GM23338 (cell line): ENCODE data around the gene MICAL3. TPM values are rescaled to one million over a fixed set of nuclear protein-coding genes. Genes with fewer than 3 reads are reported as not detected.

Experiments
- ATAC-seq: fragments of 200-7000 bp; cut with Tn5 transposase; 3 replicates; pipeline ENCODE4 v1.9.1; 2020
- DNase-seq: peaks from one replicate; pipeline ENCODE4 v3.0.0-alpha.2; 2015; ENCODE audit warnings: low spot score
- H2AFZ ChIP-seq: fragments of 200-600 bp; sonication (generic); 2 replicates; pipeline ENCODE4 v1.8.0; 2016; ENCODE audit warnings: antibody characterized with exemption, mild to moderate bottlenecking, moderate library complexity
- H3F3A ChIP-seq: fragments of 200-600 bp; sonication (generic); replicated peaks from 2 replicates; pipeline ENCODE4 v1.8.0; 2017; ENCODE audit warnings: antibody characterized with exemption, mixed run types, low read depth
- H3K27ac ChIP-seq: fragments of 200-600 bp; sonication (generic); 2 replicates; pipeline ENCODE4 v1.6.1; 2016; ENCODE audit warnings: low read depth
- H3K27me3 ChIP-seq: fragments of 200-600 bp; sonication (generic); 2 replicates; pipeline ENCODE4 v1.8.0; 2016; ENCODE audit warnings: mild to moderate bottlenecking, mixed run types, moderate library complexity; ENCODE audit not compliant: insufficient read depth
- H3K36me3 ChIP-seq: fragments of 200-600 bp; sonication (generic); 2 replicates; pipeline ENCODE4 v1.8.0; 2016; ENCODE audit warnings: mild to moderate bottlenecking; ENCODE audit not compliant: insufficient read depth
- H3K4me1 ChIP-seq: fragments of 200-600 bp; sonication (generic); 2 replicates; pipeline ENCODE4 v1.8.0; 2016; ENCODE audit warnings: mild to moderate bottlenecking, moderate library complexity; ENCODE audit not compliant: insufficient read depth
- H3K4me2 ChIP-seq: fragments of 200-600 bp; sonication (generic); 2 replicates; pipeline ENCODE4 v1.7.1; 2017; ENCODE audit warnings: mixed run types
- H3K4me3 ChIP-seq: fragments of 200-600 bp; sonication (generic); 2 replicates; pipeline ENCODE4 v1.6.1; 2016; ENCODE audit warnings: mixed run types
- H3K79me2 ChIP-seq: fragments of 200-600 bp; sonication (generic); replicated peaks from 2 replicates; pipeline ENCODE4 v1.8.0; 2017; ENCODE audit warnings: mild to moderate bottlenecking; ENCODE audit not compliant: insufficient read depth
- H3K9me2 ChIP-seq: fragments of 200-600 bp; sonication (generic); 2 replicates; pipeline ENCODE4 v1.8.0; 2017; ENCODE audit not compliant: insufficient read depth
- H4K20me1 ChIP-seq: fragments of 200-600 bp; sonication (generic); replicated peaks from 2 replicates; pipeline ENCODE4 v1.8.0; 2017; ENCODE audit warnings: mild to moderate bottlenecking; ENCODE audit not compliant: insufficient read depth
- H3K27ac Mint-ChIP-seq: 2 replicates; pipeline ENCODE4 v1.8.0; 2020; ENCODE audit warnings: inconsistent platforms, mild to moderate bottlenecking, moderate library complexity, mixed read lengths
- H3K27me3 Mint-ChIP-seq: 3 replicates; pipeline ENCODE4 v1.8.0; 2022; ENCODE audit warnings: low read depth, mild to moderate bottlenecking, moderate library complexity, mixed read lengths, inconsistent platforms; ENCODE audit not compliant: insufficient read depth, poor library complexity
- H3K36me3 Mint-ChIP-seq: 3 replicates; pipeline ENCODE4 v1.8.0; 2021; ENCODE audit warnings: low read depth, mild to moderate bottlenecking, inconsistent platforms, moderate library complexity, mixed read lengths
- H3K4me1 Mint-ChIP-seq: 3 replicates; pipeline ENCODE4 v1.8.0; 2020; ENCODE audit warnings: mild to moderate bottlenecking, inconsistent platforms, mixed read lengths
- H3K4me3 Mint-ChIP-seq: 3 replicates; pipeline ENCODE4 v1.8.0; 2021; ENCODE audit warnings: moderate library complexity, mild to moderate bottlenecking, inconsistent platforms, mixed read lengths
- H3K9me3 Mint-ChIP-seq: 3 replicates; pipeline ENCODE4 v1.8.0; 2020; ENCODE audit warnings: moderate library complexity, mild to moderate bottlenecking, inconsistent platforms, mixed read lengths
- CREB1 ChIP-seq: fragments of 250-450 bp; sonication (Bioruptor Pico); IDR thresholded peaks from 2 replicates; pipeline ENCODE4 v1.5.0; 2020; ENCODE audit warnings: low read depth, mild to moderate bottlenecking, moderate library complexity
- CTCF ChIP-seq, 2 experiments: fragments of 200-600 bp in 1 of 2; sonication (generic) in 1 of 2; conservative IDR thresholded peaks; 2 replicates each; pipeline versions ENCODE4 v1.5.1 to v1.6.1; 2016 to 2017; ENCODE audit warnings: antibody characterized with exemption in 2 of 2, low read depth in 2 of 2, mild to moderate bottlenecking in 2 of 2, moderate library complexity in 1 of 2
- ETS1 ChIP-seq: IDR thresholded peaks from 2 replicates; pipeline ENCODE4 v1.6.1; 2016; ENCODE audit warnings: antibody characterized with exemption
- EZH2 ChIP-seq: fragments of 200-600 bp; sonication (generic); IDR thresholded peaks from one replicate; pipeline ENCODE4 v1.8.0; 2017; ENCODE audit warnings: antibody characterized with exemption, mild to moderate bottlenecking, low read depth; ENCODE audit not compliant: unreplicated experiment
- EZH2phosphoT487 ChIP-seq: fragments of 200-600 bp; sonication (generic); IDR thresholded peaks from one replicate; pipeline ENCODE4 v1.8.1; 2018; ENCODE audit warnings: antibody characterized with exemption; ENCODE audit not compliant: unreplicated experiment
- JUNB ChIP-seq: IDR thresholded peaks from one replicate; pipeline ENCODE4 v1.6.1; 2016; ENCODE audit warnings: antibody characterized with exemption; ENCODE audit not compliant: unreplicated experiment
- NANOG ChIP-seq: IDR thresholded peaks from 2 replicates; pipeline ENCODE4 v1.6.1; 2016; ENCODE audit warnings: antibody characterized with exemption, borderline replicate concordance
- POLR2AphosphoS5 ChIP-seq: IDR thresholded peaks from 2 replicates; pipeline ENCODE4 v1.6.1; 2016; ENCODE audit warnings: antibody characterized with exemption, low read depth
- REST ChIP-seq: IDR thresholded peaks from one replicate; pipeline ENCODE4 v1.6.1; 2018; ENCODE audit warnings: antibody characterized with exemption; ENCODE audit not compliant: unreplicated experiment
- STAT1 ChIP-seq: IDR thresholded peaks from one replicate; pipeline ENCODE4 v1.6.1; 2016; ENCODE audit warnings: antibody characterized with exemption; ENCODE audit not compliant: unreplicated experiment
- ZNF114 ChIP-seq: fragments of 250-450 bp; sonication (Bioruptor Pico); IDR thresholded peaks from 2 replicates; pipeline ENCODE4 v1.5.0; 2020; ENCODE audit warnings: mild to moderate bottlenecking, moderate library complexity
- ZNF331 ChIP-seq: fragments of 250-450 bp; sonication (Bioruptor Pico); IDR thresholded peaks from 2 replicates; pipeline ENCODE4 v1.5.0; 2020; ENCODE audit warnings: low read depth, mild to moderate bottlenecking, moderate library complexity
- ZNF462 ChIP-seq: fragments of 250-450 bp; sonication (Bioruptor Pico); IDR thresholded peaks from 2 replicates; pipeline ENCODE4 v1.5.0; 2020; ENCODE audit warnings: mild to moderate bottlenecking, moderate library complexity
- polyA plus RNA-seq: library from polyadenylated mRNA; unstranded; fragments of >200 nt; fragmentation: Nextera tagmentation; extraction: Ambion mirVana; gene quantifications from 2 replicates; pipeline ENCODE4 v1.2.1, GENCODE V29; 2016
- total RNA-seq: library from RNA; depleted of rRNA; stranded (reverse); fragments of >200 nt; shearing (Covaris generic); gene quantifications from 2 replicates; pipeline ENCODE4 v1.2.3, GENCODE V29; 2014

Gene MICAL3
- total and polyA plus RNA-seq, 2 experiments from 2014 or later = 10.1 to 33.9 TPM

GRCh38 chr22:18021431-18021830 lies 2.9 kb downstream of the MICAL3 start:
- no peak for ATAC-seq
- Histone ChIP-seq H3K27ac (no peak overlapping the region), H3K4me1 (peaks cover 7% of the 10 kb centered on the region; the same call in 1 of the 2 replicates), H3K36me3 (no peaks in the 10 kb centered on the region), H3F3A (0 out of 2 replicates have a peak, but pooled peaks cover 3% of the 10 kb centered on the region), H2AFZ (no peak overlapping the region), H3K79me2 (no peaks in the 10 kb centered on the region), H3K4me3 (no peak overlapping the region), H4K20me1 (peaks cover 7% of the 10 kb centered on the region; the same call in 1 of the 2 replicates), H3K9me2 (no peaks in the 10 kb centered on the region), H3K4me2 (no peak overlapping the region), H3K27me3 (peaks cover 38% of the 10 kb centered on the region)
- peaks cover 17% of the 10 kb centered on the region for H3K4me1 Mint-ChIP-seq
- no peak overlapping the region for H3K27ac Mint-ChIP-seq
- H3K4me3 Mint-ChIP-seq = no peak overlapping the region
- H3K9me3 Mint-ChIP-seq = 0 out of 3 replicates have a peak, but pooled peaks cover 2% of the 10 kb centered on the region
- H3K27me3 Mint-ChIP-seq = peaks cover 30% of the 10 kb centered on the region
- H3K36me3 Mint-ChIP-seq = no peaks in the 10 kb centered on the region
- TF ChIP-seq ZNF331 (CRISPR knock-in tag) (no peak), POLR2AphosphoS5 (no peak), EZH2 (no peak), STAT1 (no peak), ZNF114 (CRISPR knock-in tag) (no peak), ZNF462 (no peak), CREB1 (CRISPR knock-in tag) (no peak), EZH2phosphoT487 (no peak), REST (no peak), ETS1 (no peak), CTCF (conservative IDR thresholded peaks at IDR 0.05; ENCODE audit: low read depth in 2 of 2) (no peak), NANOG (no peak), JUNB (no peak)
- DNase-seq = no peak
